Coronary artery (tissue), 2 donors: ENCODE measurements around the gene TMEM161B.
"Not testable (repeated sequence)": the region's sequence is repeated elsewhere in the genome, so short reads cannot be mapped to it uniquely, and the experiment has no call there.

Experiments
- DNase-seq: peaks from one replicate; pipeline ENCODE4 v3.0.0-alpha.2; 2017; ENCODE audit warnings: low spot score
- H3K27ac ChIP-seq, 2 donors: fragments of 200-600 bp; sonication (generic); one replicate each; pipeline ENCODE4 v1.5.1; 2016 to 2019
- H3K4me3 ChIP-seq: fragments of 200-600 bp; sonication (generic); 2 replicates; pipeline ENCODE4 v1.5.1; 2016; ENCODE audit warnings: mild to moderate bottlenecking, moderate library complexity
- CTCF ChIP-seq: fragments of 200-600 bp; sonication (generic); IDR thresholded peaks from one replicate; pipeline ENCODE4 v1.5.1; 2019; ENCODE audit warnings: antibody characterized with exemption

TMEM161B gene

DNA sequence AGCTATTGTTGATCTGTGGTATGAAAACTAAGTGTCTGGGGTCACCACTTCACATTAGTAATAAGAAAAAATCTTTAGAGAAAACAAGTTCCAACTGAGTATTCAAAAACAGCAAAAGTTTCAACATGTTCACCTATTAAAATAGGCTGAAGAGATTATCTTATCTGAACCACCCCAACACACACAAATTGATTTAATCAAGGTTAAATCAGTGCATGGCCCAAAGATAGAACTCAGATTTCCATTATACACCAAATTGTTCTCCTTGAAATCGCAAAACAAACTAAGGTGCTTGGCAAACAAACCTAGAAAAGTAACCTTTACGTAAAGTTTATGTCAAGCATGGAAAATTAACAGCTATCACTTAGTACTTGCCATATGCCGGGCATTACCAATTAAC, 61.1 kb downstream of the TMEM161B start:
- no peak overlapping the region for H3K27ac ChIP-seq
- TF ChIP-seq CTCF: no peak
- DNase-seq: no peak
- H3K4me3 ChIP-seq: no peak overlapping the region

DNA sequence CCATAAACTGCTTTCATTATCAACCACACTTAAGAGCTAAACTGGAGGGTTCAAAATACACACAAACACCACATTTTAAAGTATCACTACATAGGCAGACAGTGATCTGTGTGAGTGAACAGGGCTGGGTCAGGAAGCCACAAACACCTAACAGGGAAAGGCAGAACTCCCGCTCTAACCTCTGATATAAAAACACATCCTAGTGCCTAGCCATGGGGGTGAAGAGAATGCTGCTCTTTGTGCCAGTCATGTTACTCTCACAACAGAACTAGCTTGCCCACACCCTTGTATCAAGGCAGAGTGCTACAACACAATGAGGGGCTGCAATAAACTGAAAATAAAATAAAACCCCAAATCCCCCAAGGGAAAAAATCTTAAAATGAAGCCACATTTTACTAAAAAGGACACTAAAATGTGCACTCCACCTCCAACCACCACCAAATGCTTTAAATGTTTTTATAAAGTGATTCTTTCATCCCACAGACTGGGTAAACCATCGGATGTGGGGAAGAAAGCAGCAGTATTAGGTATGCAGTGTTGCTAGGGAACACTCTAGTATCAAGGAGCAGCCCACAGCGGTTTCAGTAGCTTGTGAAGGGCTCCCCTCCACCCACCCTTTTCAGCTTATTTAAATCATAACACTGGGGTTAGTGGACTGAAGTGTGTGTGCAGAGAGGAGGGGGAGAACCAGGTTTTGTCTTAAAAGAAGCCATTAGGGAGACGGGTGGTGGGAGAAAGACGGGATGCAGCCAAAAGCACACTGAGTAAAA, 64.5 kb downstream of the TMEM161B start:
- no peak for TF ChIP-seq CTCF
- Histone ChIP-seq H3K27ac (no peak overlapping the region), H3K4me3 (no peak overlapping the region)
- DNase-seq: no peak

GRCh38 chr5:88195636-88196035, 73.0 kb downstream of the TMEM161B start:
- no peak for DNase-seq
- H3K4me3 ChIP-seq: no peak overlapping the region
- H3K27ac ChIP-seq: no peak overlapping the region
- no peak for TF ChIP-seq CTCF

DNA sequence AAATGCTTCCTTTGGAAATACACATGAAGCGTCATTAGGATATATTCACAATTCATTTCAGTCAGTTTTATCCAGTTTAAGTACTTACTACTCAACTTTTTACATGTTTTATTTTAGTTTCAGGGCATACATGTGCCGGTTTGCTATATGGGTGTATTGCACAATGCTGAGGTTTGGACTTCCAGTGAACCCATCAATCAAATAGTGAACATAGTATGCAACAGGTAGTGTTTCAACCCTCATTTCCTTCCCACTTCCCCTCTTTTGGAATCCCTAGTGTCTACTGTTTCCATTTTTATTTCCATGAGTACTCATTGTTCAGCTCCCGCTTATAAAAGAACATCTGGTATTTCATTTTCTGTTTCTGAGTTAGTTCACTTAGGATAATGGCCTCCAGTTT, 74.7 kb downstream of the TMEM161B start:
- no peak for TF ChIP-seq CTCF
- no peak for DNase-seq
- no peak overlapping the region for H3K4me3 ChIP-seq
- no peak overlapping the region for H3K27ac ChIP-seq

DNA sequence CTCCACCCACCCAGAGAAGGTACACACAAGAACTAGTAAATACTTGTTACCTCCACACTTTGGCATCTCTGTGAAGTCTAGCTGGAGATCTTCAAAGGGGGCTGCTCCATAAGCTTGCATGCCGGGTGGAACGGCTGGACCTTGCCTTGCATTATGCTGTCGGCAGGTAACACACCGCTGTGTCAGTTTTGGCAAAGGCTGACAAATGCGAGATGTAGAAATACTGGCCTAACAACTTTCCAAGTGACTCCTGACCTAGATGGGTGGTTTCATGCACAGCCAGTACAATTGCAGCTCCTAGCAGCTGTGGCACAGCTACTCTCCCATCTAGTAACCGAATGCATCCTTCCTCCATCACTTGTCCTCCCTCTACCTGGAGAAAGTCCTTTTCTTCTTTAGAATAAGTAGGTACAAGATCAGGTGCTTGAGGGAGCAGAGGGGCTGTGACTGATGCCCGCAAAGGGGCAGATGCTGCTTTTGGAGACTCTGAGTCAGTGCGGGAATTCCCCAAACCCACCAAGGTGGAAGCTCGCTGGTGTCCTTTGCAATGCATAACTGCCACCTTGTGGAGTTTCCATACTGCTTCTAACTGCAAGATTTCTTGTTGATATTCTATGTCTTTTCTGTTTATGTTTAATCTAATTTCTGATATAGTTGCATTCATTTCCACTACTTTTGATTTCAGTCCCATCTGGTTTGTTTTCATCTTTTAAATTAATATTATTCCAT, 78.4 kb downstream of the TMEM161B start:
- no peak for TF ChIP-seq CTCF
- Histone ChIP-seq H3K4me3 (no peak overlapping the region), H3K27ac (no peak overlapping the region)
- no peak for DNase-seq

DNA sequence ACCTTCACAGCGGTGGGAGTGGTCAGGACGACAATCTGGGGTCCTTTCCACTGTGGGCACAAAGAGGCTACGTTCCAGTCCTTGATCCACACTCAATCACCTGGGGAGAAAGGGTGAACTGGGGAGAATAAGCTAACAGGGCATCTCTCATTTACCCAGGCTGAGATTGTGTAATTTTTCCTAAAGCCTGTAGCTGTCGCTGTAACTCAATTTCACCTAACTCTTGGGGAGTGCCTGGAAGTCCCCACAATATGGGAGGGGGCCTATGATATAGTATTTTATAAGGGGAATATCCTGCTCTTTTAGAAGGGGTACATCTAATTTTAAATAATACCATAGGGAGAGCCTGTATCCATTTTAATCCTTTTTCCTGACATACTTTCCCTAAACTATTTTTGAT, 79.2 kb downstream of the TMEM161B start:
- H3K4me3 ChIP-seq, DNase-seq, H3K27ac ChIP-seq: not testable (repeated sequence)

- no peak for TF ChIP-seq CTCF
- H3K4me3 ChIP-seq: no peak overlapping the region
Observed at GRCh38 chr5:88188458-88189132, 80.0 kb downstream of the TMEM161B start.

More at GRCh38 chr5:88188458-88189132, 80.0 kb downstream of the TMEM161B start:
- DNase-seq: no peak
- H3K27ac ChIP-seq: no peak overlapping the region
